ENCODE results near the gene GSTA4. TPM values are rescaled to one million over a fixed set of nuclear protein-coding genes. Genes with fewer than 3 reads are reported as not detected.
A peak's percentile ranks its signal among the peaks of the same experiment; 100 is the strongest.
"Not testable (repeated sequence)": the region's sequence is repeated elsewhere in the genome, so short reads cannot be mapped to it uniquely, and the experiment has no call there.

GSTA4 gene
- polyA plus RNA-seq, 3 donors = 101 to 118 (median 109) TPM

GRCh38 chr6:53026526-53026925 lies 31.4 kb upstream of the GSTA4 start:
- DNase-seq (ENCODE audit: extremely low read depth in 1 of 11, low read depth in 9 of 11, low spot score in 4 of 11) = no peak

- DNase-seq (ENCODE audit: extremely low read depth in 1 of 11, low read depth in 9 of 11, low spot score in 4 of 11) = no peak
Observed at GRCh38 chr6:53023323-53023722, 28.2 kb upstream of the GSTA4 start.

GRCh38 chr6:53020005-53020744 lies 25.1 kb upstream of the GSTA4 start:
- no peak for DNase-seq (ENCODE audit: extremely low read depth in 1 of 11, low read depth in 9 of 11, low spot score in 4 of 11)

GRCh38 chr6:53018446-53018845 lies 23.4 kb upstream of the GSTA4 start:
- DNase-seq (ENCODE audit: extremely low read depth in 1 of 11, low read depth in 9 of 11, low spot score in 4 of 11) = no peak

GRCh38 chr6:53015486-53015885 lies 20.4 kb upstream of the GSTA4 start:
- no peak for DNase-seq (ENCODE audit: extremely low read depth in 1 of 11, low read depth in 9 of 11, low spot score in 4 of 11)

GRCh38 chr6:53014744-53015143 lies 19.7 kb upstream of the GSTA4 start:
- no peak for DNase-seq (ENCODE audit: extremely low read depth in 1 of 11, low read depth in 9 of 11, low spot score in 4 of 11)

GRCh38 chr6:53014063-53014462 lies 19.0 kb upstream of the GSTA4 start:
- DNase-seq (ENCODE audit: extremely low read depth in 1 of 11, low read depth in 9 of 11, low spot score in 4 of 11) = no peak

- no peak for DNase-seq (ENCODE audit: extremely low read depth in 1 of 11, low read depth in 9 of 11, low spot score in 4 of 11)
Observed at GRCh38 chr6:53011979-53012378, 16.9 kb upstream of the GSTA4 start.

GRCh38 chr6:53010504-53010903 lies 15.4 kb upstream of the GSTA4 start:
- no peak for DNase-seq (ENCODE audit: extremely low read depth in 1 of 11, low read depth in 9 of 11, low spot score in 4 of 11)

- DNase-seq (ENCODE audit: extremely low read depth in 1 of 11, low read depth in 9 of 11, low spot score in 4 of 11) = no peak
Observed at GRCh38 chr6:53009511-53009910, 14.4 kb upstream of the GSTA4 start.

GRCh38 chr6:53009056-53009455 lies 14.0 kb upstream of the GSTA4 start:
- no peak for DNase-seq (ENCODE audit: extremely low read depth in 1 of 11, low read depth in 9 of 11, low spot score in 4 of 11)

GRCh38 chr6:53008192-53008687 lies 13.2 kb upstream of the GSTA4 start:
- DNase-seq (ENCODE audit: extremely low read depth in 1 of 11, low read depth in 9 of 11, low spot score in 4 of 11) = not testable (repeated sequence)

- no peak for DNase-seq (ENCODE audit: extremely low read depth in 1 of 11, low read depth in 9 of 11, low spot score in 4 of 11)
Observed at GRCh38 chr6:53005663-53006250, 10.7 kb upstream of the GSTA4 start.

- DNase-seq (ENCODE audit: extremely low read depth in 1 of 11, low read depth in 9 of 11, low spot score in 4 of 11) = no peak
Observed at GRCh38 chr6:52999456-52999855, 4.4 kb upstream of the GSTA4 start.

GRCh38 chr6:52998603-52999002 lies 3.5 kb upstream of the GSTA4 start:
- no peak for DNase-seq (ENCODE audit: extremely low read depth in 1 of 11, low read depth in 9 of 11, low spot score in 4 of 11)

- DNase-seq (ENCODE audit: extremely low read depth in 1 of 11, low read depth in 9 of 11, low spot score in 4 of 11) = peak in 3 of 11 donors; percentile 33 to 41 (median 39)
Observed at GRCh38 chr6:52995913-52996645, 995 bp upstream of the GSTA4 start.

GRCh38 chr6:52994839-52995088 lies 320 bp downstream of the GSTA4 start:
- DNase-seq (ENCODE audit: extremely low read depth in 1 of 11, low read depth in 9 of 11, low spot score in 4 of 11) = peak in 4 of 11 donors; percentile 36 to 54 (median 49)

GRCh38 chr6:52994031-52994838 lies 849 bp downstream of the GSTA4 start:
- DNase-seq (ENCODE audit: extremely low read depth in 1 of 11, low read depth in 9 of 11, low spot score in 4 of 11) = peak in 6 of 11 donors; percentile 32 to 68 (median 42)
